ENCODE results near the gene DHRS1.

Gene DHRS1

DNA sequence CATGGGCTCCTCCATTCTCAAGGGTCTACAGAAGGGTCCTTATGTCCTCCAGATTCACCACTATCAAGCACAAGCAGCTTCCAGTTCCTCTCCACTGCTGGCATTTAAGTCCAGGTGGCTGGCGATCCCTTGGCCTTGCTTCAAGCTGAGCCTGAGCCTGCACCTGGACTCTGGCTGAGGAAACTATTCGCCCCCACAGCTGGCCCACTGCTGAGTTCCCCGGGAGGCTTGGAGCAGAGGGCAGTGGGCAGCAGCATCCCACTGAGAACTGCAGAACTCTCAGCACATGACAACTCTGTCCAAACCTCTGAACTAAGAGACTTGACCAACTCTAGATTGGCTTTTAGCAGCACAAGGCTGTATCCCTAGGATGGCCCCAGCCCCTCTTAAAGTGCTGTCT, 16.8 kb downstream of the DHRS1 start:
- DNase-seq (ENCODE audit: low read depth in 2 of 2), result no peak

- no peak for DNase-seq (ENCODE audit: low read depth in 2 of 2)
These were observed 17.9 kb downstream of the DHRS1 start for GRCh38 chr14:24281636-24282035.

DNA sequence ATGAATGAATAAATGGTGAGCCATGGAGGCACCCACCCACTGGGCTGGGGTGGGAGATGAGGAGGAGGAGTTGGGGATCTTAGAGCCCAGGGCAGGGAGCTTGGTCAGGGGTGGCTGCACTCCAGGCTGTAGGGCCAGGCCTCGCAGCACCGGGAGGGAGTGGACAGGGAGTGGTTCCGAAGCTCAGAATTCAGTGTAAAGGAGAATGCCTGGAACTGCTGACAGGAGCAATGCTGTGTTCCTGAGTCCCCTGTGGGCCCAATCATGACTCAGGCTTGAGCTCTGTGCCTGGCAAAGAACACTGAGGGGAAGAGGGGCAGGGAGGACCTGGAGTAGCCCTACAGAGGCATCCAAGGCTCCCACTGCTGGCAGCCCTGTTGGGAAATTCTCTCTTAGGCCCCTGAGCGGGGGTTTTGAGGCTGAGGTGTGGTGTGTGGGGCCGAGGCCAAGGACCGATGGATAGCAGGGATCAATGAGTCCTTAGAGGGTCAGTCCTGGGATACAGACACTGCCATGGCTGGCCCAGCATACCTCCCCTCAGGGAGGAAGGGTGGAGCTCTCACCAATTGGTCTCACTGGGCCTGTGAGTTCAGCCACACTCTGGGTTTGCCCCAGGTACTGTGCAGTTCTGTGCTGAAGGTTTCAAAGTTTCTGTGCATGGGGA, 18.7 kb downstream of the DHRS1 start:
- DNase-seq (ENCODE audit: low read depth in 2 of 2), result no peak

DNA sequence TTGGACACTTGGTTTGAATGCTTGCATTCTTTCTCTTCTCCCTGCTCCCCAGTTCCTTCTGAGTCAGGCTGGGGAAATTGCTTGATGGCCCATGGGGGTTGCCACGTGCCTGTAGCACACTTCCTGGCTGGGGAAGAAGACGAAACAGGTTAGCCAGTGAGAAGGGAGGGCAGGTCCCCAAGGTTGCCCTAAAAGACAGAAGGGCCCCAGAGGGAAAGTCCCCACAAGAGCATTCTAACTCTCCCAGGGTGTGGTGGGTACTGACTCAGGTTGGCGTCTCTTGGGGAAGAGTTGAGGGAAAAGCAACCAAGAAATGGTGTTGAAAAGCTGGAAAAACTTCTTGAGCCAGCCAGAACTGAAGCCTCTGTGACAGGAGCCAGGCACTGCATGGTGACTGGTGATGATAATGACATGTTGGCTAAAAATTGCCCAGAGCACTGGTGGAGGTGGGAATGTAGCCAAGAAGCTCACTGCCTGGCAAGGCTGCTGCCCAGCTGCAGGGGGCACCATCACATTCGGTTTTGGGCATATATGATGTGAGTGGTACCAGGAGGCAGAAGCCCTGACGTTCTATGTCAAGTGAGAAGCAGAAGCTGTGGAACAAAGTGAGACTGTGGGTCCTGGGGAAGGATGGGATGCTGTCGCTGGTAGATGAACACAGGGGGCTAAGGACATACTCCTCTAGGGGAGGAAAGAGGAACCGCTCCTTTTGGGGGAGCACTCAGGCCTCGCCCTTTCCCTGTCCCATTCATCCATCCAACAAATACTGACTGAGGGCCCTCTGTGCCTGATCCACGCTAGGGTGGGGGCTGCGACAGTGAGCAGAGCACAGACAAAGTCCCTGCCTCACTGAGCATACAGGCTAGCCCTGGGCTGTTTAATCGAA, 20.0 kb downstream of the DHRS1 start:
- DNase-seq (ENCODE audit: low read depth in 2 of 2), result peak in 1 of 2 donors; percentile 29

DNA sequence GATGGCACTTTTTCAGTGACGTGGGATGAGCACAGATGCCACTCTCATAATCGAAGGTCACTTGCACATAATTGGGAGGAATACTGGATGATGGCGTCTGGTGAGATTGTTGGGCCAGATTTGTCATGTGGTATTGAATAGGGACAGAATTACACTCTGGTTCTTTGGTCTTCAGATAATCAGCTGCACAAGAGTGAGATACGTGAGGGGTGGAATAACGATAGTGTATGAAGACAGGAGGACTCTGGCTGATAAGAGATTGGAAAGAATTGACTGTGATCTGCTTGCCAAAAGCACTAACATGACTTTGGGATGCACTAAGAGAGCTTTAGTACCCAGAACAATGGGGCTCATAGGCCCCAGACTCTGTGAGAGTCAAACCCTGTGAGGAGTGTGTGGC, 21.2 kb downstream of the DHRS1 start:
- no peak for DNase-seq (ENCODE audit: low read depth in 2 of 2)

DNA sequence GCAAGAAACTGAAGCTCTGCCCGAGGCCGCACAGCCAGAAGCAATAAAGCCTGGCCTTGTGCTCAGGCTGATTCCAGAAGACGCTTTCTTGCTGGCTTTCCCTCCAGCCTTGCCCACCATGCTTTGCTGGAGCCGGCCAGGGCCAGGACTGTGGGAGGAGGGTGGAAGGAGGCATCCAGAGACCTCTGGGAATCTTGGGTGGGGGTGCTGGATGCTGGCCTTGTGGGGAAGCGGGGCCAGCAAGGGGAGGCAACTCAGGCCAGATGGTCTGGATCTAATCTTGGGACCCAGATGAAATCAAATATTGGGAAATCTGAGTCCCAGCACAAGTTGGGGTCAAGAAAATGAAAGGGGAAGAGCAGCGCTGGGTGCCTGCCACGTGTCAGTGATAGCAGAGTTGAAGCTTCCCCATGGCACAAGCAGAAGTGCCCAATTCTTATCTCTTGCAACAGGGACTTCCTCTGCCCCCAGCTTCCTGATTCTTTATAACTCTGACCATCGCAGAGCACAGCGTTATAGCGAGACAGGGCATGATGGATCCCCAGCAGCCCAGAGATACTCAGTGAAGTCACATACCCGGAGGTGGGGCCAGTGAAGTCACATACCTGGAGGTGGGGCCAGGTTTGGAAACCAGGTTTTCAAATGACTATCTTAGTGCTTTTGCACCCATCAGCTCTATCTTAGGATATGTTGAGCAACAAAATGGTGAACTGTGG, 21.8 kb downstream of the DHRS1 start:
- DNase-seq (ENCODE audit: low read depth in 2 of 2), result no peak

- DNase-seq (ENCODE audit: low read depth in 2 of 2), result no peak
These were observed 22.5 kb downstream of the DHRS1 start for GRCh38 chr14:24277071-24277470.

GRCh38 chr14:24274101-24274543, 25.5 kb downstream of the DHRS1 start:
- no peak for DNase-seq (ENCODE audit: low read depth in 2 of 2)

DNA sequence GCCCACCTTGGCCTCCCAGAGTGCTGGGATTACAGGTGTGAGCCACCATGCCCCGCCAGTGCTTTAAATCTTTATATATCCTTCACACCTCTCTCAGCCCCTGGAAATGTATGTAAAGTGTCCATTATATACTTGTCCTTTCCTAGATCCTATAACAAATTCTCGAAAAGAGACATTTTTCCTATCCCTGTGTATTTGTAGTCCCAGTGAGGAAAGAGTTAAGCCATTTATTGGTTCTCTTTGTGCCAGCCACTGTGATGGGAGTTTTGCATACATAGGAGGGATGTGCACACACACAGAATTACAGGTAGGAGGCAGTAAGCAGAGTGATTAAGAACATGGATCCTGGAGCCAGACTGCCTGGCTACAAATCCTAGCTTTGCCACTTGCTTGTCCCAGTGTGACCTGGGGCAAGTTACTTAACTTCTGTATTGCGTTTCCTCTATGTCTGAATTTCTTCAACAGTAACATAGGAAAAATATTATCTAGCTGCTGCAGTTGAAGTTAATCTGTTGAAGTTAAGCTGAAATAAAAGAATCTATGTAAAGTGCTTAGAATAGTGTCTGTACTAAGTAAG, 26.1 kb downstream of the DHRS1 start:
- no peak for DNase-seq (ENCODE audit: low read depth in 2 of 2)

- no peak for DNase-seq (ENCODE audit: low read depth in 2 of 2)
These were observed 27.1 kb downstream of the DHRS1 start for GRCh38 chr14:24272467-24272866.

DNA sequence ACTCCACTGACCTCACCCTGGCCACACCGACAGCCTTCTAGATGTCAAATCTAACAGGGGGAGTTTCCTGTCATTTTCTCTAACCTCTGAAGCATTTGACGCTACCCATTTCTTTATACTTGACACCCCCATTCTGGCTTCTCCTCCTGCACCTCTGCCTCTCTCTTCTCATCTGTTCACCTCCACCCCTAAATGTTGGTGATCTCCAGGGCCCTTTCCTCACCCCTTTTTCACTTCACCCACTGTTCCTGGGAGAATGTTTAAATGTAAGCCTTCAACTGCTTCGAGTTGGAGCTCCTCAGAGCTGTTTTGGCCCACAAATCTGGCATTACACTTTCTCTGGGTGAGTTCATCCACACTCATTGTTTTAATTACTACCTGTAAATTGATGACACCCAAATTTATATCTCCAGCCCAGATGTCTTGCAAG, 27.7 kb downstream of the DHRS1 start:
- DNase-seq (ENCODE audit: low read depth in 2 of 2), result no peak

- peak; percentile 69 to 85 for DNase-seq (ENCODE audit: low read depth in 2 of 2)
These were observed 28.3 kb downstream of the DHRS1 start, which contains the start of gene RABGGTA for GRCh38 chr14:24271134-24271833. Gene RABGGTA, minus strand, starts transcription at chr14:24271597. Its CDS starts 482 bp downstream, at chr14:24271115.

DNA sequence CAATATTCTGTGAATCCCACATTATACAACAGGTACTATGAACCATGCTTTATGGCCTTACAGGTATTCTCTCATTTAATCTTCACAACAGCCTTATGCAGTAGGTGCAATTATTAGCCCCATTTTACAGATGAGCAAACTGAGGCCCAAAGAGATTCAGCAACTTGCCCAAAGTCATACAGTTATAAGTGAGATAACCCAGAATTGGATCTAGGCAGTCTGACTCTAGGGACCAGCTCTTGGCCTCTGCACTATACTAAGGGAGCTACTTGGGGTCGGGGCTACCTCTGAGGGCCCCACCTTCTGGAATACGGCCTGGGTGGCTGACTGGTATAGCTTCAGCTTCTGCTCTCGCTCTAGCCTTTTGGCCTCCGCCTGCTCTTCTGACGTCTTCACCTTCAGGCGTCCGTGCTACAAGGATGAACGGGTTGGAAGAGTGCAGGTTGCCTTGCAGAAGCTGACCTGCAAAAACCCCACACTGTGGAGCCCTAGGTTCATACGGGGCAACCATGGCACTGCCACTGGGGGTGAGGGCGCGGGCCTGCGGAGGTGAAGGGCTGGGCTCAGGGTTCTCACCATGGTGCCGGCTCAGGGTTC, 28.9 kb downstream of the DHRS1 start:
- DNase-seq (ENCODE audit: low read depth in 2 of 2), result no peak

GRCh38 chr14:24269910-24270536, 29.6 kb downstream of the DHRS1 start:
- no peak for DNase-seq (ENCODE audit: low read depth in 2 of 2)

- no peak for DNase-seq (ENCODE audit: low read depth in 2 of 2)
These were observed 30.2 kb downstream of the DHRS1 start for GRCh38 chr14:24269368-24269767.

- no peak for DNase-seq (ENCODE audit: low read depth in 2 of 2)
These were observed 31.4 kb downstream of the DHRS1 start for GRCh38 chr14:24268225-24268624.

DNA sequence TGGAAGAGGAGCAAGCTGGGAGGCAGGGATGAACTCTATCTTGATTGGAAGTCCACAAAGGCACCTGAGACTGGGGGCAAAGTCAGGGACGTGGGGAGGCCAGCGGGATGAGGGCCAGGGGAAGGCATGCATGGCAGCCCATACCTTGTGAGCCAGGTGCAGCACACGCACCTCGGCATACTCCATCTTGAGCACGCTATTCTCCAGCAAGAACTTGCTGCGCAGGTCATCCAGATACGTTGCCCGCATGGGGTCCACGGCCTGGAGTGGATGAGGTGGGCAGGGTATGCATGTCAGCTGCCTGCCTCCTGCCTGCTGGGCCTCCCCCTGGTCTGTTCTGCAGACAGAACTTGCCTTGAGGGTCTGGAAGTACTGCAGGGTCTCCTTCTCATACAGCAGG, 32.1 kb downstream of the DHRS1 start:
- no peak for DNase-seq (ENCODE audit: low read depth in 2 of 2)

DNA sequence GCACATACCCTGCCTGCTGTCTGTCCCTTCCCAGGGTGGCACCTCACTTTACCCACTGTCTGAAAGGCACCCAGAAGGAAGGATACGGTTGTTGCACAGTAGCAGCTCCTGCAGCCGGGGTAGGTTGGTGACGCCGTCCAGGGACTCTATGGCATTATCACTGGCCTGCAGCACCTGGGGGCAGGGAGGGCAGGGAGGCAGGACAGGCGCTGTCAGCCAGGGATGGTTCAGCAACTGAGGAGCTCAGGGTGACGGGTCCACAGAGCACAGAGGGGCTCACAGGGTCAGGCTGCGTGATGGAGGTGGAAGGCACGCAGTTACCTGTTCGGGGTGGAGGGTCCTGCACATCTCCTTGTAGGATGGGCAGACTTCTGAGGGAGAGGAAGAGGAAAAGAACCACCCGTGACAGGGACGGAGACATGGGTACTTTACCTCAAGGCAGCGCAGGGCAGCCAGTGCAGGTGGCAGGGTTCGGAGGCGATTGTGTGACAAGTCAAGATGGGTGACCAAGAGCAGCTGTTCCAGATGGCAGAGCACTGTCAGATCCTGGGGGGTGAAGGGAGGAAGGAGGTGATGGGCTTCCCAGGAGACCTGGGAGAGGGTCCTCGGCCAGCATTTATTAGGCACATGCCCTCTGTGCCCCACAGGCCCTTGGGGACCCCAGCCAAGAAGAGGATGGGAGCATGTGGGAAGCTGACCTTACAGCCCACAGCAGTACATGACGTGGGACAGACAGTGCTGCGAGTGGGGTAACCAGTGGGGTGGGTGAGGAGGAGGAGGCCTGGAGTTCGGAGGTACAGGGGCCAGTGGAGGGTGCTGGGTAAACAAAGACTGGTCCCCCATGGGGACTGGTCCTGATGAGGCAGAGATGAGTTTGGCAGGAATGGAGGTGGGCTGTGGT, 33.0 kb downstream of the DHRS1 start:
- no peak for DNase-seq (ENCODE audit: low read depth in 2 of 2)

DNA sequence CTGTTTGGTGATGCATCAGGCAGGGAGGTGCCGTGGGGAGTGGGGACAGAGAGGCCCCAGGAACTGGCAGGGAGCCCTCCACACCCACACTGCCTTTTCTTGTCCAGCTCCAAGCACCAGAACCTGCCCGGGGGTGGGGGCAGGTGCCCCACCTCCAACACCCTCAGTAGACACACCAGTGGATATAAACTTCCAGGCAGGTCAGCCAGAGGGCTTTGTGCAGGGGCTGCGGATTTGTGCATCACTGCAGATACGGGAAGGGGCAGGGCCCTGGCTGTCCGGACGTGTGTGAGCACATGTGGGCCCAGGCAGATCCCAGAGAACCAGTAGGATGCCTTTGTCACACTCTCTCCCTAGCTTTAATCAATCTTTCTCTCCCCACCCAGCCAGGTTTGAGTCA, 35.3 kb downstream of the DHRS1 start:
- no peak for DNase-seq (ENCODE audit: low read depth in 2 of 2)

All from stimulated activated CD4-positive, alpha-beta T cell treated with anti-CD3 and anti-CD28 coated beads, Interleukin-1b, Interleukin-23, amount 100 ng/mL, for 1 hour (primary cell).